ENCODE data around the gene ORM1.
A peak's percentile ranks its signal among the peaks of the same experiment; 100 is the strongest.

The ORM1 gene

GRCh38 chr9:114282926-114283325 lies 40.0 kb upstream of the ORM1 start:
- TF ChIP-seq CTCF (IDR thresholded peaks at IDR 0.05; ENCODE audit: low read depth, low read length, missing control alignments) = no peak
- peak; percentile 49 for DNase-seq (ENCODE audit: extremely low read depth, low read depth)
- H3K4me3 ChIP-seq (replicated peaks; ENCODE audit: low read depth, low read length) = no peak overlapping the region

DNA sequence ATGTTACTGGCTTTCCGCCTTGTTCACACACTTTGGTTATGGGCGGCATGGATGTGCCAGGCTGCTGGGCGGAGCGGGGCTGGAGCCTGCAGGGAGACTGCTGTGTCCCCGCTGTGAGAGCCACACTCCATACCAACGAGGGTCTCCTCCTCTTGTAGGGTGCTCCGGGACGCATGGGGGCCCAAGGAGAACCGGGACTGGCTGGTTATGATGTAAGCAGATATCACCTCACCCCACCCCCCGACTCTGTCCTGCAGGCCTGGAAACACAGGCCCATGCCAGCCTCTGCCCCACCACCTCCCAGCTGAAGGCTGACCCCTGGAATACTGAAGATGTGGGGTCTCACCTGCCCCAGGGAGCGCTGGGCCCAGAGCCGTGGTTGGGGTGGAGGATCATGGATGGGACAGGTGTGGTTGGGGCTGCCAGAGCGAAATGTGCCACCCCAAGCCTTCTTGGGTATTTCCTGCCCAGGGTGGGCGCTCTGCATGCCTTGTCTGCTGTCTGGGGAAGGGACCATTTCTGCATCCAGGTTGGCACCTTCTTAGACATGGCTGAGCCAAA lies 39.3 kb upstream of the ORM1 start:
- no peak overlapping the region for H3K4me3 ChIP-seq (replicated peaks; ENCODE audit: low read depth, low read length)
- TF ChIP-seq CTCF (IDR thresholded peaks at IDR 0.05; ENCODE audit: low read depth, low read length, missing control alignments) = no peak
- DNase-seq (ENCODE audit: extremely low read depth, low read depth) = no peak

DNA sequence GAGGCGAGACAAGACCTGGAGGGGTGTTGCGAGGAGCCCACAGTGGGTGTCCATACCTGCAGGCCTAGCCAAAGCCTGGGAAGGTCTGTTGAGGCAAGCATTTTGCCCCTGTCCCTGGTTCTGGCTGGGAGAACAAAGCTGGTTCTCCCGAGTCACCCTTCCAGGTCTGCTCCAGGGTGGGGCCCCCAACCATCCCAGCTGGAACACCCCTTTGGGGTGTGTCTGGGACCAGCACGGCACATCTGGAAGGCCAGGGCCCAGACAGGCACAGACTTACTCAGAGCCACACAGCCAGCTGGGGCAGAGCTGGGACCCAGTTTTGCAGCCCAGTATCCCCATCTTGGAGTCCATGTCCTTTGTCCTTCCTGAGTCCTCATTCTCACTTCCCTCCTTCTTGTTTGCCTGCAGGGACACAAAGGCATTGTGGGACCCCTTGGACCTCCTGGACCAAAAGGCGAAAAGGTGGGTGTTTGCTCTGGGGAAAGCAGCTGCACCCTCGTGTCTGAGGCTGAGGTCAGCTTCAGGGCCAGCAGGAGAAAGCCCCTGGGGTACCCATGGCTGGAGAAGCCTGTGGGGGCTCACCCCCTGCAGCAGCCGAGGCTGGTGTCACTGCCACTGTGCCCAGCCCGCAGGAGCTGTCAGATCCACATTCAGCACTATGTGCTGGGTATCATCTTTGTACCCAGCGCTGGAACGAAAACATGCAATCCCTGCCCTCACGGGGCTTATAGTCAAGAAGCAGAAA lies 38.4 kb upstream of the ORM1 start:
- no peak for DNase-seq (ENCODE audit: extremely low read depth, low read depth)
- no peak for TF ChIP-seq CTCF (IDR thresholded peaks at IDR 0.05; ENCODE audit: low read depth, low read length, missing control alignments)

DNA sequence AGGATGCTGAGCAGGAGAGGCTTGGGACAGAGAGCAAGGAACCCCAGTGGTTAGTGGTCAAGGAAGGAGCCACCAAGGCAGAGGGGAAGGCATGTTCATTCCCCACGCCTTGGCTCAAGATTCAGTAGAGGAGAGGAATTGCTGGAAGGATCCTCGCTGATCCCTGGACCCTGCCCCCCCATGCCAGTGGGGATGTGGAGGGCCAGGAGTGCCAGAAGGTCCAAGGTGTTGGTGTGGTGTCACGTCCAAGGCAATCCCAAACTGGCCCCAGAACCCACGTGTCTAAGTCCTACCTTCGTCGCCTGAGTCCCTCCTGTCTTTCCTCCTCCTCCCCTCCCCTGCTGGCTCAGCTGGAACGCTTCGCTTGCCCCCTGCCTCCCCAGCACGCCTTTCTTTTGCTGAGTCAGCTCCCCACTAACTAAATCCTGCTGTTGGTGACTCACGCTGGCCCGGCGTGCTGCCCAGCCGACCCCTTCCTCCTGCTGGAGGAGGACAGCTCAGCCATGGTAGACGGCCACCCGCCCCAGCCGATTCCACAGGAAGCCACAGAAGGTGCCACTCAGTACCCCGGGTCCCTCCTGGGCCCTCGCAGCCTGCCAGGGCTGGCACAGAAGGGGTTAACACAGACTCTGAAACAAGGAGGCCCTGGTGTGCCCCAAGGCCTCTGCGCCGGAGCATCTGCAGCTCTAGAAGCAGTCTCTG lies 37.6 kb upstream of the ORM1 start:
- TF ChIP-seq CTCF (IDR thresholded peaks at IDR 0.05; ENCODE audit: low read depth, low read length, missing control alignments) = no peak
- peak; percentile 87 for DNase-seq (ENCODE audit: extremely low read depth, low read depth)
- no peak overlapping the region for H3K4me3 ChIP-seq (replicated peaks; ENCODE audit: low read depth, low read length)

More for the DNA sequence above, 38.4 kb upstream of the ORM1 start:
- H3K4me3 ChIP-seq (replicated peaks; ENCODE audit: low read depth, low read length) = no peak overlapping the region

DNA sequence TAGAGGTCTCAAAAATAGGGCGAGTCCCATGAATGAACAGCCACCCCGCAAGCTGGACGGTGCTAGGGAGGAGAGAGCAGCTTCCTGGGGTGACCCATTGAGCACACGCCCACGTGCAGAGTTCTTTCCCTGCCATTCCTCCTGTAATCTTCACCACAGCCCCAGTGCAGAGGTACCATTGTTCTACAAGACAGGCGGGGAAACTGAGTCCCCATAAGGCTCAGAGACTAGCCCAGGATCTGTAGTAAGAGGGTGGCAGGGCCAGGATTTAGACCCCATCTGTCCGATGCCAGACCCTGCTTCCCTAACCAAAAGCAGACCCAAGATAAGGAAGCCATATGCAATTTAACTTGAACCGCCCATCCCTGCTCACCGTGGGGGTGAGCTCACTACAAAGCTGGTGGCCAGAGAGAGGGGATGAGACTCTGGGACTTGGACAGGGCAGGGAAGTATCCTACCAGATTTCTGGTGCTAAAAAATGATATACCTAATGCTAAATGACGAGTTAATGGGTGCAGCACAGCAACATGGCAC lies 36.7 kb upstream of the ORM1 start:
- TF ChIP-seq CTCF (IDR thresholded peaks at IDR 0.05; ENCODE audit: low read depth, low read length, missing control alignments) = no peak
- no peak overlapping the region for H3K4me3 ChIP-seq (replicated peaks; ENCODE audit: low read depth, low read length)
- DNase-seq (ENCODE audit: extremely low read depth, low read depth) = no peak

DNA sequence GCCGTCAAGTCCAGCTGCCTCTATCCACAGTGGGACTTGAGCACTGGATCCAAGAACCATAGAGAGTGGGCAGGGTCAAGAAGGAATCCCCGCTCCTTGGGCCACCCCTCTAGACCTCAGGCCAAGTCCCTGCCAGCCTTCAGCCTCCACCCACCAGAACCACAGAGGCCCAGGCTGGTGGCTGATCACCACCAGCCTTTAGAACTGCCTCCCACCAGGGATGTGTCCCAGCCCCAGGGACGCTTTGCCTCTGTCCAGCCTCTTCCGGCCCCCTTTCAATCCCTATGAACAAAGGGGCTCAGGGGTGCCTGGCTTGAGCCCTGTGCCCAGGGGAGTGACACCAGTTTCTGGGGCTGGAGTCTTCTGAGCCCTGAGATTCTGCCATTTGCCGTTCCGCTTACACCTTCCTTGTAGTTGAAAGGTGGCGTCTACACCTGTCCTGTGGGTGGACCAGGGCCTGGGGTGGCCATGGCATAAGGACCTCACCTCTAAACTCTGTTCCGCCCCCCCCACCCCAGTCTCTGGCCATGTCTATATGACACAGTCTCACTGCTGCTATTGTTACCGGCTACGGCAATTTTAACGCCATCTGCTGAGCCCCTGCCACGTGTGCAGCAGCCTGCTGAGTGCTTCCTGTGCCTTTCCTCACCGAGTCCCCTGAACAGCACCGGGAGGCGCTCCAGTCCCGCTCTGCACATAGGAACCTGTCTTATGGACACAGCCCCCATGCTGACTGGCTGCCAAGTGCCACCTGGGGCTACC lies 35.7 kb upstream of the ORM1 start:
- no peak for DNase-seq (ENCODE audit: extremely low read depth, low read depth)
- H3K4me3 ChIP-seq (replicated peaks; ENCODE audit: low read depth, low read length) = no peak overlapping the region
- TF ChIP-seq CTCF (IDR thresholded peaks at IDR 0.05; ENCODE audit: low read depth, low read length, missing control alignments) = no peak
